Smooth muscle cell (in vitro differentiated cells): ENCODE results near the gene POLN. TPM values are rescaled to one million over a fixed set of nuclear protein-coding genes. Genes with fewer than 3 reads are reported as not detected.

Source experiments
- DNase-seq: peaks from one replicate; lab custom pipeline; 2025; ENCODE audit not compliant: unreplicated experiment; lab: John Stamatoyannopoulos, UW
- H2AFZ ChIP-seq: fragments of 200-600 bp; sonication (generic); 2 replicates; pipeline ENCODE4 v1.6.0; 2016; ENCODE audit warnings: antibody characterized with exemption, low read depth, mild to moderate bottlenecking
- H3F3A ChIP-seq: fragments of 200-600 bp; sonication (generic); 2 replicates; pipeline ENCODE4 v1.6.0; 2017; ENCODE audit warnings: antibody characterized with exemption, low read depth
- H3K27ac ChIP-seq: fragments of 200-600 bp; sonication (generic); 2 replicates; pipeline ENCODE4 v1.5.1; 2016; ENCODE audit warnings: low read depth, mild to moderate bottlenecking
- H3K27me3 ChIP-seq: fragments of 200-600 bp; sonication (generic); 2 replicates; pipeline ENCODE4 v1.6.1; 2016; ENCODE audit warnings: low read depth, mild to moderate bottlenecking
- H3K36me3 ChIP-seq: fragments of 200-600 bp; sonication (generic); 2 replicates; pipeline ENCODE4 v1.5.1; 2016; ENCODE audit warnings: low read depth
- H3K4me1 ChIP-seq: fragments of 200-600 bp; sonication (generic); 2 replicates; pipeline ENCODE4 v1.5.1; 2016; ENCODE audit warnings: low read depth
- H3K4me2 ChIP-seq: fragments of 200-600 bp; sonication (generic); 2 replicates; pipeline ENCODE4 v1.6.0; 2016; ENCODE audit warnings: mild to moderate bottlenecking
- H3K4me3 ChIP-seq: fragments of 200-600 bp; sonication (generic); 2 replicates; pipeline ENCODE4 v1.5.1; 2016; ENCODE audit warnings: mild to moderate bottlenecking
- H3K79me2 ChIP-seq: fragments of 200-600 bp; sonication (generic); 2 replicates; pipeline ENCODE4 v1.6.0; 2016; ENCODE audit warnings: low read depth, mild to moderate bottlenecking
- H3K9ac ChIP-seq: fragments of 200-600 bp; sonication (generic); 2 replicates; pipeline ENCODE4 v1.6.0; 2016; ENCODE audit warnings: low read depth
- H3K9me3 ChIP-seq: fragments of 200-600 bp; sonication (generic); replicated peaks from 2 replicates; pipeline ENCODE4 v1.5.1; 2016; ENCODE audit warnings: low read depth
- H4K20me1 ChIP-seq: fragments of 200-600 bp; sonication (generic); 2 replicates; pipeline ENCODE4 v1.6.0; 2016; ENCODE audit warnings: low read depth
- WGBS: methylation state at CpG from one replicate; pipeline ENCODE4 v1.1.7; 2016; ENCODE audit warnings: low lambda C conversion rate; 5-methylcytosine and 5-hydroxymethylcytosine counted together
- polyA plus RNA-seq: library from polyadenylated mRNA; unstranded; fragments of >200 nt; fragmentation: Nextera tagmentation; extraction: Ambion mirVana; gene quantifications from 2 replicates; pipeline ENCODE4 v1.2.1, GENCODE V29; 2016
- total RNA-seq: library from RNA; depleted of rRNA; stranded (reverse); fragments of >200 nt; gene quantifications from 2 replicates; pipeline ENCODE4 v1.2.3, GENCODE V29; 2014
- TF ChIP-seq, protein P1 (sequence below): fragments of 200-600 bp; sonication (generic); IDR thresholded peaks from 2 replicates; pipeline ENCODE4 v1.5.1; 2017; ENCODE audit warnings: borderline replicate concordance, mild to moderate bottlenecking, antibody characterized with exemption; ENCODE audit not compliant: insufficient read depth, poor library complexity, severe bottlenecking

Gene POLN
- total and polyA plus RNA-seq, 2 experiments from 2014 or later: 0.35 to 3.0 TPM

DNA sequence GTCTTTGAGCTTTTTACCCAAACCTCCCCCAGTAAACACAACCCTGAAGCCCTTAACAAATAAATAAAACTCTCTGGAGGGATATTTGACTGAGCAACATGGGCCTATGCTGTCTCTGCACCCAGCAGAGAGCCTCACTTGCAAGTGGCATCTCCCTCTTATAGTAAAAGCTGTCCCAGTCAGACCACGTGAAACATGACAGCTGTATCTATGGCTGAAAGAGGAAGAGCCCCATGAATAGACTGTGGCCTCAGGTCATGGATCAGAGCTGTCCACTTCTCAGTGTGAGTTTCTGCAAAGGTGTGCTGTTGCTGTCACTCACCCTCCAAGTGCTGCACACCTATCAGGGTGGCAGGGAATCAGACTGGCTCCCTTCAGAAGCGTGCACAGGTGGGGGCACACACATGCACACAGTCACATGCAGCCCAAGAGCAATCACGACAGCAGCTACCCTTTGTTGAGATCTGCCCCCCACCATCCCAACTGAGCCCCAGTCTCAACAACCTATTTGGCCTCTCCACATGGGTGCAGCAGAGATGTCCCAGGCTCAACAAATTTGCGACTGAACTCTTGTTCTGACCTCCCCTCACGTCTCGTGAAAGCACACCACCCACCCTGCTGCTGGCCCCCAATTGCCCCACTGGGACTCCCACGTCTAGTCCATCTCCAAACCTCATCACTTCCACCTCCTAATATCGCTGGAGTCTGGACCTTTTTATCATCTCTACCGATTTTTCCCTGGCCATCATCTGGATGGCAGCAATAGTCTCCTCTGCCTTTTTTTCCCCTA lies 137.2 kb downstream of the POLN start:
- Histone ChIP-seq H3K27me3 (peaks cover 5% of the 10 kb centered on the region), H3K4me3 (no peak overlapping the region), H3K9ac (no peak overlapping the region), H3F3A (no peaks in the 10 kb centered on the region), H4K20me1 (no peaks in the 10 kb centered on the region), H3K4me1 (no peaks in the 10 kb centered on the region), H3K36me3 (no peaks in the 10 kb centered on the region), H2AFZ (no peak overlapping the region), H3K9me3 (peaks cover 12% of the 10 kb centered on the region), H3K79me2 (no peaks in the 10 kb centered on the region), H3K4me2 (no peak overlapping the region), H3K27ac (no peak overlapping the region)
- 80% methylated on average over 9 of the region's 9 CpGs for WGBS
- TF ChIP-seq, protein P1, sequence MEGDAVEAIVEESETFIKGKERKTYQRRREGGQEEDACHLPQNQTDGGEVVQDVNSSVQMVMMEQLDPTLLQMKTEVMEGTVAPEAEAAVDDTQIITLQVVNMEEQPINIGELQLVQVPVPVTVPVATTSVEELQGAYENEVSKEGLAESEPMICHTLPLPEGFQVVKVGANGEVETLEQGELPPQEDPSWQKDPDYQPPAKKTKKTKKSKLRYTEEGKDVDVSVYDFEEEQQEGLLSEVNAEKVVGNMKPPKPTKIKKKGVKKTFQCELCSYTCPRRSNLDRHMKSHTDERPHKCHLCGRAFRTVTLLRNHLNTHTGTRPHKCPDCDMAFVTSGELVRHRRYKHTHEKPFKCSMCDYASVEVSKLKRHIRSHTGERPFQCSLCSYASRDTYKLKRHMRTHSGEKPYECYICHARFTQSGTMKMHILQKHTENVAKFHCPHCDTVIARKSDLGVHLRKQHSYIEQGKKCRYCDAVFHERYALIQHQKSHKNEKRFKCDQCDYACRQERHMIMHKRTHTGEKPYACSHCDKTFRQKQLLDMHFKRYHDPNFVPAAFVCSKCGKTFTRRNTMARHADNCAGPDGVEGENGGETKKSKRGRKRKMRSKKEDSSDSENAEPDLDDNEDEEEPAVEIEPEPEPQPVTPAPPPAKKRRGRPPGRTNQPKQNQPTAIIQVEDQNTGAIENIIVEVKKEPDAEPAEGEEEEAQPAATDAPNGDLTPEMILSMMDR: no peak
- DNase-seq: no peak

DNA sequence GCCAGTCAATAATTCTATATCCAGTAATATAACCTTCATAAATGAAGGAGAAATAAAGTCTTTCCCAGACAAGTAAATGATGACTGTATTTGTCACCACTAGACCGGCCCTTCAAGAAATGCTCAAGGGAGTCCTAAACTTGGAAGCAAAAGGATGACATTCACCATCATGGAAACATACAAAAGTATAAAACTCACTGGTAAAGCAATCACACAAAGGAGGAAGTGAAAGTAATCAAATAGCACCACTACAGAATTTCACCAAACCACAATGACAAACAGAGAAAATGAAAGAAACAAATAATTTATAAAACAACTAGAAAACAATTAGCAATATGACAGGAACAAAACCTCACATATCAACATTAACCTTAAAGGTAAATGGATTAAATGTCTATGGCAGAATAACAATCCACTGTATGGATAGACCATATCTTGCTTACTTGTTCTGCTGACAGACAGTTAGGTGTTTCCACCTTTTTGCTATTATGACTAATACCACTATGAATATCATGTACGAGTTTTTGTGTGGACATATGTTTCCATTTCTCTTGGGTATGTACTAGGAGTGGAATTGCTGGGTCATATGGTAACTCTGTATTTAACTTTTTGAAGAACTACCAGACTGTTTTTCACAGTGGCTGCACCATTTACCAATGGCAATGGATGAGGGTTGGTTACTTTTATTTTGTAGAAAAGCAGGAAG lies 137.9 kb downstream of the POLN start:
- no peak overlapping the region for H3K9ac ChIP-seq
- no peak overlapping the region for H3K4me2 ChIP-seq
- WGBS: 89% methylated on average over 2 of the region's 2 CpGs
- no peak overlapping the region for H2AFZ ChIP-seq
- H3F3A ChIP-seq: no peaks in the 10 kb centered on the region
- no peaks in the 10 kb centered on the region for H3K4me1 ChIP-seq
- H3K27me3 ChIP-seq: no peaks in the 10 kb centered on the region
- H3K79me2 ChIP-seq: no peaks in the 10 kb centered on the region
- H3K27ac ChIP-seq: no peak overlapping the region
- DNase-seq: no peak
- H3K4me3 ChIP-seq: no peak overlapping the region
- TF ChIP-seq, protein P1: no peak
- peaks cover 12% of the 10 kb centered on the region for H3K9me3 ChIP-seq
- H3K36me3 ChIP-seq: no peaks in the 10 kb centered on the region
- no peaks in the 10 kb centered on the region for H4K20me1 ChIP-seq

DNA sequence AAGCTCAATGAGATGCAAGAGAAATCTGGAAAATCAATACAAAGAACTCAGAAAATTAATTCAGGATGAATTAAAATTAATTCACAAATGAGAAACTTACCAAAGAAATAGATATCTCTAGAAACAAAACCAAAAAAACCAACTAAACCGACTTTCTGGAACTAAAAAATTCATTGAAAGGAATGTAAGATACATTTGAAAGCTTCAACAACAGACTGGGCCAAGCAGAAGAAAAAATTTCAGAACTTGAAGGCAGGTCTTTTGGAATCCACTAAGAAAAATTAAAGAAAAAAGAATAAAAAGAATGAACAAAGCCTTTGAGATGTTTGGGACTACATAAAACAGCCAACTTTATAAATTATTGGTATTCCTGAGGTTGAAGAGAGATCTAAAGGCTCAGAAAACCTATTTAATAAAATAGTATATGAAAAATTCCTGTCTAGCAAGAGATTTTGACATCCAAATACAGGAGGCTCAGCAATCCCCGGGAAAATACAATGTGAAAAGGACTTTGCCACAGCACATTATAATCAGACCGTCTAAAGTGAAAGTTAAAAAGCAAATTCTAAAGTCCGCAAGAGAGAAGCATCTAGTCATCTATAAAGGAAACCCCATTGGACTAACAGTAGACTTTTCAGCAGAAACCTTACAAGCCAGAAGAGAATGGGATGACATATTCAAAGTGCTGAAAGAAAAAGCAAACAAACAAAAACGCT lies 138.6 kb downstream of the POLN start:
- 88% methylated on average over 5 of the region's 5 CpGs for WGBS
- Histone ChIP-seq H3K79me2 (no peaks in the 10 kb centered on the region), H3K27me3 (peaks cover 4% of the 10 kb centered on the region), H3K4me1 (no peaks in the 10 kb centered on the region), H3K4me2 (no peak overlapping the region), H3K9me3 (peaks cover 12% of the 10 kb centered on the region), H4K20me1 (no peaks in the 10 kb centered on the region), H2AFZ (no peak overlapping the region), H3K4me3 (no peak overlapping the region), H3K27ac (no peak overlapping the region), H3K36me3 (no peaks in the 10 kb centered on the region), H3F3A (no peaks in the 10 kb centered on the region), H3K9ac (no peak overlapping the region)
- TF ChIP-seq, protein P1: no peak
- no peak for DNase-seq
